ENCODE results near the gene PREPL.

- TF ChIP-seq POLR2A (IDR thresholded peaks at IDR 0.05; ENCODE audit: low read length) (no peak), GATA1 (IDR thresholded peaks at IDR 0.05; ENCODE audit: low read depth, low read length) (no peak)
Observed at GRCh38 chr2:44320832-44321231, 40.5 kb downstream of the PREPL start.

Measured in erythroblast (primary cell).